K562 (cell line): ENCODE measurements around the gene SRSF1. TPM values are rescaled to one million over a fixed set of nuclear protein-coding genes. Genes with fewer than 3 reads are reported as not detected.

Experiments
- BMI1 ChIP-seq: fragments of 150-350 bp; IDR thresholded peaks from 2 replicates; pipeline ENCODE4 v1.6.1; 2014; ENCODE audit warnings: low read length
- CBX5 ChIP-seq: IDR thresholded peaks from 2 replicates; pipeline ENCODE4 v1.6.1; 2014; ENCODE audit warnings: low read depth, borderline replicate concordance
- CHD4 ChIP-seq: fragments of 200-600 bp; sonication (generic); IDR thresholded peaks from 3 replicates; pipeline ENCODE4 v1.6.1; 2012; ENCODE audit warnings: low read depth, mild to moderate bottlenecking, mixed read lengths, low read length, inconsistent platforms; ENCODE audit not compliant: insufficient read depth, insufficient replicate concordance, poor library complexity, severe bottlenecking
- CREM ChIP-seq: IDR thresholded peaks from 2 replicates; pipeline ENCODE4 v1.6.1; 2014; ENCODE audit warnings: antibody characterized with exemption, low read depth
- DNMT1 ChIP-seq: fragments of 450-650 bp; IDR thresholded peaks from 2 replicates; pipeline ENCODE4 v1.6.1; 2016; ENCODE audit warnings: antibody characterized with exemption, mild to moderate bottlenecking
- MTA1 ChIP-seq: fragments of 450-650 bp; IDR thresholded peaks from 2 replicates; pipeline ENCODE4 v1.6.1; 2017; ENCODE audit warnings: borderline replicate concordance
- RAD51 ChIP-seq: fragments of 450-650 bp; IDR thresholded peaks from 2 replicates; pipeline ENCODE4 v1.7.1; 2016; ENCODE audit warnings: low read depth, mild to moderate bottlenecking, borderline replicate concordance
- TSC22D4 ChIP-seq: fragments of 450-650 bp; IDR thresholded peaks from 2 replicates; pipeline ENCODE4 v1.6.1; 2016; ENCODE audit warnings: missing genetic modification characterization, missing biosample characterization, control low read depth
- ZNF23 ChIP-seq: fragments of 250-450 bp; sonication (Bioruptor Pico); IDR thresholded peaks from 2 replicates; pipeline ENCODE4 v1.4.0; 2020; ENCODE audit warnings: mild to moderate bottlenecking
- ZNF408 ChIP-seq: fragments of 250-450 bp; sonication (Bioruptor Pico); IDR thresholded peaks from 2 replicates; pipeline ENCODE4 v1.4.0; 2020; ENCODE audit warnings: low read depth, mild to moderate bottlenecking, moderate library complexity
- polyA plus RNA-seq, 8 experiments: library from polyadenylated mRNA; depleted of rRNA in 4 of 8; stranded (reverse) in 5 of 8; unstranded in 3 of 8; fragments of >200 nt; fragmentation: Nextera tagmentation in 2 of 8; fragmentation: Illumina TruSeq in 1 of 8; extraction: Ambion mirVana in 2 of 8; extraction: Trizol in 1 of 8; gene quantifications; 2 replicates each; pipeline versions ENCODE4 v1.2.1 to v1.2.3, GENCODE V29; 2011 to 2014; ENCODE audit warnings: inconsistent platforms in 1 of 8, missing spikeins in 1 of 8
- total RNA-seq, 7 experiments: library from RNA; depleted of rRNA in 6 of 7; stranded (reverse); fragments of >200 nt in 6 of 7; fragmentation: Illumina TruSeq in 2 of 7; extraction: Trizol in 2 of 7; gene quantifications; 2 replicates each; pipeline versions ENCODE4 v1.2.1 to v1.2.3, GENCODE V29; 2011 to 2021; ENCODE audit warnings: low replicate concordance in 1 of 7
- TF ChIP-seq, protein P1 (sequence below): fragments of 250-450 bp; sonication (Bioruptor Pico); IDR thresholded peaks from 2 replicates; pipeline ENCODE4 v1.5.1; 2021; ENCODE audit warnings: mild to moderate bottlenecking
- TF ChIP-seq, protein P2 (sequence below): fragments of 450-650 bp; IDR thresholded peaks from 2 replicates; pipeline ENCODE4 v1.6.1; 2018; ENCODE audit not compliant: partially characterized antibody
- TF ChIP-seq, protein P3 (sequence below): fragments of 250-450 bp; sonication (Bioruptor Pico); IDR thresholded peaks from 2 replicates; pipeline ENCODE4 v1.4.0; 2020; ENCODE audit warnings: mild to moderate bottlenecking

Gene SRSF1
- total and polyA plus RNA-seq, 9 of the 15 experiments (the other 6 are each of a cell fraction or from before 2014, with no cell fraction given), result 77.8 to 559 (median 442) TPM

GRCh38 chr17:58019521-58019920, 12.5 kb upstream of the SRSF1 start (continued):
- TF ChIP-seq CHD4 (no peak), CREM (no peak), TSC22D4 (tag) (no peak), BMI1 (no peak), MTA1 (no peak), ZNF408 (CRISPR knock-in tag) (no peak), CBX5 (no peak), RAD51 (no peak), DNMT1 (no peak), ZNF23 (CRISPR knock-in tag) (no peak)
- TF ChIP-seq, protein P1, sequence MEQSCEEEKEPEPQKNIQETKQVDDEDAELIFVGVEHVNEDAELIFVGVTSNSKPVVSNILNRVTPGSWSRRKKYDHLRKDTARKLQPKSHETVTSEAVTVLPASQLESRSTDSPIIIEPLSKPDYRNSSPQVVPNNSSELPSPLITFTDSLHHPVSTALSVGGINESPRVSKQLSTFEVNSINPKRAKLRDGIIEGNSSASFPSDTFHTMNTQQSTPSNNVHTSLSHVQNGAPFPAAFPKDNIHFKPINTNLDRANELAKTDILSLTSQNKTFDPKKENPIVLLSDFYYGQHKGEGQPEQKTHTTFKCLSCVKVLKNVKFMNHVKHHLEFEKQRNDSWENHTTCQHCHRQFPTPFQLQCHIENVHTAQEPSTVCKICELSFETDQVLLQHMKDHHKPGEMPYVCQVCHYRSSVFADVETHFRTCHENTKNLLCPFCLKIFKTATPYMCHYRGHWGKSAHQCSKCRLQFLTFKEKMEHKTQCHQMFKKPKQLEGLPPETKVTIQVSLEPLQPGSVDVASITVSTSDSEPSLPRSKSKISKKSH (CRISPR knock-in tag), result no peak
- TF ChIP-seq, protein P2, sequence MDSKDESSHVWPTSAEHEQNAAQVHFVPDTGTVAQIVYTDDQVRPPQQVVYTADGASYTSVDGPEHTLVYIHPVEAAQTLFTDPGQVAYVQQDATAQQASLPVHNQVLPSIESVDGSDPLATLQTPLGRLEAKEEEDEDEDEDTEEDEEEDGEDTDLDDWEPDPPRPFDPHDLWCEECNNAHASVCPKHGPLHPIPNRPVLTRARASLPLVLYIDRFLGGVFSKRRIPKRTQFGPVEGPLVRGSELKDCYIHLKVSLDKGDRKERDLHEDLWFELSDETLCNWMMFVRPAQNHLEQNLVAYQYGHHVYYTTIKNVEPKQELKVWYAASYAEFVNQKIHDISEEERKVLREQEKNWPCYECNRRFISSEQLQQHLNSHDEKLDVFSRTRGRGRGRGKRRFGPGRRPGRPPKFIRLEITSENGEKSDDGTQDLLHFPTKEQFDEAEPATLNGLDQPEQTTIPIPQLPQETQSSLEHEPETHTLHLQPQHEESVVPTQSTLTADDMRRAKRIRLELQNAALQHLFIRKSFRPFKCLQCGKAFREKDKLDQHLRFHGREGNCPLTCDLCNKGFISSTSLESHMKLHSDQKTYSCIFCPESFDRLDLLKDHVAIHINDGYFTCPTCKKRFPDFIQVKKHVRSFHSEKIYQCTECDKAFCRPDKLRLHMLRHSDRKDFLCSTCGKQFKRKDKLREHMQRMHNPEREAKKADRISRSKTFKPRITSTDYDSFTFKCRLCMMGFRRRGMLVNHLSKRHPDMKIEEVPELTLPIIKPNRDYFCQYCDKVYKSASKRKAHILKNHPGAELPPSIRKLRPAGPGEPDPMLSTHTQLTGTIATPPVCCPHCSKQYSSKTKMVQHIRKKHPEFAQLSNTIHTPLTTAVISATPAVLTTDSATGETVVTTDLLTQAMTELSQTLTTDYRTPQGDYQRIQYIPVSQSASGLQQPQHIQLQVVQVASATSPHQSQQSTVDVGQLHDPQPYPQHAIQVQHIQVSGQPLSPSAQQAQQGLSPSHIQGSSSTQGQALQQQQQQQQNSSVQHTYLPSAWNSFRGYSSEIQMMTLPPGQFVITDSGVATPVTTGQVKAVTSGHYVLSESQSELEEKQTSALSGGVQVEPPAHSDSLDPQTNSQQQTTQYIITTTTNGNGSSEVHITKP, result no peak
- TF ChIP-seq, protein P3, sequence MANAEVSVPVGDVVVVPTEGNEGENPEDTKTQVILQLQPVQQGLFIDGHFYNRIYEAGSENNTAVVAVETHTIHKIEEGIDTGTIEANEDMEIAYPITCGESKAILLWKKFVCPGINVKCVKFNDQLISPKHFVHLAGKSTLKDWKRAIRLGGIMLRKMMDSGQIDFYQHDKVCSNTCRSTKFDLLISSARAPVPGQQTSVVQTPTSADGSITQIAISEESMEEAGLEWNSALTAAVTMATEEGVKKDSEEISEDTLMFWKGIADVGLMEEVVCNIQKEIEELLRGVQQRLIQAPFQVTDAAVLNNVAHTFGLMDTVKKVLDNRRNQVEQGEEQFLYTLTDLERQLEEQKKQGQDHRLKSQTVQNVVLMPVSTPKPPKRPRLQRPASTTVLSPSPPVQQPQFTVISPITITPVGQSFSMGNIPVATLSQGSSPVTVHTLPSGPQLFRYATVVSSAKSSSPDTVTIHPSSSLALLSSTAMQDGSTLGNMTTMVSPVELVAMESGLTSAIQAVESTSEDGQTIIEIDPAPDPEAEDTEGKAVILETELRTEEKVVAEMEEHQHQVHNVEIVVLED (CRISPR knock-in tag), result no peak
